A549 (cell line): ENCODE results near the gene ITM2C. TPM values are rescaled to one million over a fixed set of nuclear protein-coding genes. Genes with fewer than 3 reads are reported as not detected.

Experiments used
- ATAC-seq, 2 experiments: fragments of 200-7000 bp in 1 of 2; fragments of >200 bp in 1 of 2; cut with Nextera tagmentation in 1 of 2; cut with Tn5 transposase in 1 of 2; 3 replicates each; pipeline versions ENCODE4 v1.8.0 to v1.9.1; 2018 to 2020; ENCODE audit warnings: mild to moderate bottlenecking in 1 of 2, moderate library complexity in 1 of 2
- CTCF ChIA-PET: fragments of 300-600 bp; sonication (Branson Sonifier 250); formaldehyde crosslinking; extraction: SDS; loops from one replicate; lab custom pipeline; 2021; ENCODE audit warnings: antibody characterized with exemption, inconsistent platforms; lab: Yijun Ruan, JAX
- POLR2A ChIA-PET: fragments of 350-600 bp; formaldehyde crosslinking; extraction: SDS; loops from one replicate; lab custom pipeline; 2021; ENCODE audit warnings: antibody characterized with exemption, inconsistent platforms; lab: Yijun Ruan, JAX
- DNase-seq, 2 experiments: peaks; one replicate each; pipeline versions ENCODE4 v3.0.0 to v3.0.0-alpha.2; 2011 to 2016; ENCODE audit warnings: low read depth in 1 of 2, low spot score in 1 of 2
- FAIRE-seq: peaks from 2 replicates; lab custom pipeline; 2011; peaks lifted over from hg19 to GRCh38; lab: Jason Lieb, UNC
- H3K27ac ChIP-seq, 2 experiments: fragments of >200 bp; sonication (Bioruptor Twin); formaldehyde crosslinking; 3 replicates each; pipeline ENCODE4 v1.5.1; 2016 to 2017
- H3K4me1 ChIP-seq: fragments of >200 bp; sonication (Bioruptor Twin); formaldehyde crosslinking; 3 replicates; pipeline ENCODE4 v1.6.1; 2016
- H3K4me2 ChIP-seq: fragments of >200 bp; sonication (Bioruptor Twin); formaldehyde crosslinking; 3 replicates; pipeline ENCODE4 v1.6.1; 2016
- H3K4me3 ChIP-seq: fragments of >200 bp; sonication (Bioruptor Twin); formaldehyde crosslinking; 3 replicates; pipeline ENCODE4 v1.5.1; 2016
- H3K9me3 ChIP-seq: fragments of >200 bp; sonication (Bioruptor Twin); formaldehyde crosslinking; 3 replicates; pipeline ENCODE4 v1.6.1; 2016
- CBX2 ChIP-seq: fragments of 200-600 bp; sonication (generic); IDR thresholded peaks from 2 replicates; pipeline ENCODE4 v1.6.1; 2016; ENCODE audit warnings: low read depth, mild to moderate bottlenecking, borderline replicate concordance
- CEBPB ChIP-seq, 2 experiments: fragments of >200 bp in 1 of 2; sonication (Bioruptor Twin) in 1 of 2; formaldehyde crosslinking in 1 of 2; IDR thresholded peaks; 2 replicates each; pipeline ENCODE4 v1.6.1; 2012 to 2016
- CHD4 ChIP-seq: fragments of 200-600 bp; sonication (generic); IDR thresholded peaks from 2 replicates; pipeline ENCODE4 v1.6.1; 2016; ENCODE audit warnings: antibody characterized with exemption, mild to moderate bottlenecking, borderline replicate concordance
- EHF ChIP-seq: fragments of 250-450 bp; sonication (Bioruptor Pico); IDR thresholded peaks from 2 replicates; pipeline ENCODE4 v1.5.0; 2020; ENCODE audit warnings: mild to moderate bottlenecking
- EHMT2 ChIP-seq: fragments of 200-600 bp; sonication (generic); IDR thresholded peaks from 2 replicates; pipeline ENCODE4 v1.6.1; 2016; ENCODE audit warnings: antibody characterized with exemption, low read depth, mild to moderate bottlenecking, moderate library complexity
- EP300 ChIP-seq, 2 experiments: fragments of >200 bp; sonication (Bioruptor Twin); formaldehyde crosslinking; IDR thresholded peaks; 2 replicates in 1 of 2; 3 replicates in 1 of 2; pipeline ENCODE4 v1.6.1; 2016 to 2017
- ESRRA ChIP-seq: fragments of 150-350 bp; IDR thresholded peaks from 2 replicates; pipeline ENCODE4 v1.6.1; 2014; ENCODE audit warnings: mild to moderate bottlenecking, low read length, borderline replicate concordance
- FOSB ChIP-seq: fragments of 250-450 bp; sonication (Bioruptor Pico); IDR thresholded peaks from 2 replicates; pipeline ENCODE4 v1.5.0; 2020; ENCODE audit warnings: mild to moderate bottlenecking, moderate library complexity
- HDAC2 ChIP-seq: fragments of 200-600 bp; sonication (generic); IDR thresholded peaks from 2 replicates; pipeline ENCODE4 v1.6.1; 2016
- HEYL ChIP-seq: fragments of 250-450 bp; sonication (Bioruptor Pico); IDR thresholded peaks from 2 replicates; pipeline ENCODE4 v1.8.0; 2021; ENCODE audit warnings: mild to moderate bottlenecking, moderate library complexity
- HOXA7 ChIP-seq: fragments of 250-450 bp; sonication (Bioruptor Pico); IDR thresholded peaks from 2 replicates; pipeline ENCODE4 v1.5.0; 2020; ENCODE audit warnings: mild to moderate bottlenecking, moderate library complexity
- HOXB13 ChIP-seq: fragments of 250-450 bp; sonication (Bioruptor Pico); IDR thresholded peaks from 2 replicates; pipeline ENCODE4 v1.5.0; 2020; ENCODE audit warnings: low read depth, mild to moderate bottlenecking, moderate library complexity
- HOXB5 ChIP-seq: fragments of 250-450 bp; sonication (Bioruptor Pico); IDR thresholded peaks from 2 replicates; pipeline ENCODE4 v1.5.0; 2020; ENCODE audit warnings: mild to moderate bottlenecking, moderate library complexity
- JUN ChIP-seq, 2 experiments: fragments of >200 bp; sonication (Bioruptor Twin); formaldehyde crosslinking; IDR thresholded peaks; 2 replicates in 1 of 2; 3 replicates in 1 of 2; pipeline ENCODE4 v1.6.1; 2016 to 2017
- JUNB ChIP-seq: fragments of >200 bp; sonication (Bioruptor Twin); formaldehyde crosslinking; IDR thresholded peaks from 2 replicates; pipeline ENCODE4 v1.6.1; 2016
- KDM1A ChIP-seq: fragments of 200-600 bp; sonication (generic); IDR thresholded peaks from 2 replicates; pipeline ENCODE4 v1.6.1; 2016; ENCODE audit warnings: low read depth, mild to moderate bottlenecking
- NFE2L2 ChIP-seq: fragments of 150-350 bp; conservative IDR thresholded peaks from 2 replicates; pipeline ENCODE4 v1.6.1; 2014; ENCODE audit warnings: low read length
- NPAS2 ChIP-seq: fragments of 250-450 bp; sonication (Bioruptor Pico); IDR thresholded peaks from 2 replicates; pipeline ENCODE4 v1.8.0; 2022; ENCODE audit warnings: mild to moderate bottlenecking, moderate library complexity, borderline replicate concordance
- PHF8 ChIP-seq: fragments of 200-600 bp; sonication (generic); IDR thresholded peaks from 2 replicates; pipeline ENCODE4 v1.6.1; 2016; ENCODE audit warnings: low read depth, mild to moderate bottlenecking, antibody characterized with exemption, moderate library complexity, borderline replicate concordance
- RAD21 ChIP-seq, 2 experiments: fragments of >200 bp in 1 of 2; sonication (Bioruptor Twin) in 1 of 2; formaldehyde crosslinking in 1 of 2; IDR thresholded peaks in 1 of 2; conservative IDR thresholded peaks in 1 of 2; 2 replicates in 1 of 2; 3 replicates in 1 of 2; pipeline ENCODE4 v1.6.1; 2012 to 2018; ENCODE audit warnings: inconsistent platforms in 1 of 2
- RFX5 ChIP-seq: fragments of 450-650 bp; IDR thresholded peaks from 2 replicates; pipeline ENCODE4 v1.7.1; 2014; ENCODE audit warnings: antibody characterized with exemption, mild to moderate bottlenecking, moderate library complexity
- RNF2 ChIP-seq: fragments of 200-600 bp; sonication (generic); IDR thresholded peaks from 2 replicates; pipeline ENCODE4 v1.6.1; 2016; ENCODE audit warnings: low read depth, mild to moderate bottlenecking, antibody characterized with exemption, moderate library complexity, borderline replicate concordance
- SREBF2 ChIP-seq: fragments of 450-650 bp; IDR thresholded peaks from 2 replicates; pipeline ENCODE4 v1.6.1; 2014; ENCODE audit warnings: mild to moderate bottlenecking, moderate library complexity
- TP53 ChIP-seq: fragments of 250-450 bp; sonication (Bioruptor Pico); IDR thresholded peaks from 2 replicates; pipeline ENCODE4 v1.5.0; 2021; ENCODE audit warnings: mild to moderate bottlenecking, moderate library complexity
- ZC3H11A ChIP-seq: fragments of 450-650 bp; IDR thresholded peaks from 2 replicates; pipeline ENCODE4 v1.6.1; 2014; ENCODE audit warnings: antibody characterized with exemption, mild to moderate bottlenecking
- ZFP36 ChIP-seq: fragments of 450-650 bp; IDR thresholded peaks from 2 replicates; pipeline ENCODE4 v1.6.1; 2014; ENCODE audit warnings: borderline replicate concordance; ENCODE audit not compliant: partially characterized antibody
- WGBS: methylation state at CpG from one replicate; pipeline ENCODE4 v1.1.6; 2017; ENCODE audit errors: missing lambda C conversion rate; 5-methylcytosine and 5-hydroxymethylcytosine counted together
- polyA plus RNA-seq, 4 experiments: library from polyadenylated mRNA; depleted of rRNA in 3 of 4; stranded (reverse); fragments of >200 nt; fragmentation: RNase III in 1 of 4; extraction: RNeasy Plus Mini Kit Qiagen cat#74134 plus additional on column Dnase treatment in 1 of 4; gene quantifications; 2 replicates in 3 of 4; 3 replicates in 1 of 4; pipeline ENCODE4 v1.2.3, GENCODE V29; 2011 to 2017
- TF ChIP-seq, protein P1 (sequence below): fragments of 150-350 bp; IDR thresholded peaks from 2 replicates; pipeline ENCODE4 v1.6.1; 2014; ENCODE audit warnings: low read depth, mild to moderate bottlenecking, low read length
- TF ChIP-seq, protein P2 (sequence below): IDR thresholded peaks from 2 replicates; pipeline ENCODE4 v1.6.1; 2012
- TF ChIP-seq, protein P3 (sequence below): fragments of 450-650 bp; IDR thresholded peaks from 2 replicates; pipeline ENCODE4 v1.6.1; 2014; ENCODE audit warnings: antibody characterized with exemption
- TF ChIP-seq, protein P4 (sequence below): fragments of 250-450 bp; sonication (Bioruptor Pico); IDR thresholded peaks from 2 replicates; pipeline ENCODE4 v1.5.0; 2021; ENCODE audit warnings: mild to moderate bottlenecking, moderate library complexity, borderline replicate concordance

The ITM2C gene
- polyA plus RNA-seq, 2 of the 4 experiments (the other 2 are of a cell fraction) = 84.0 to 88.1 TPM

DNA sequence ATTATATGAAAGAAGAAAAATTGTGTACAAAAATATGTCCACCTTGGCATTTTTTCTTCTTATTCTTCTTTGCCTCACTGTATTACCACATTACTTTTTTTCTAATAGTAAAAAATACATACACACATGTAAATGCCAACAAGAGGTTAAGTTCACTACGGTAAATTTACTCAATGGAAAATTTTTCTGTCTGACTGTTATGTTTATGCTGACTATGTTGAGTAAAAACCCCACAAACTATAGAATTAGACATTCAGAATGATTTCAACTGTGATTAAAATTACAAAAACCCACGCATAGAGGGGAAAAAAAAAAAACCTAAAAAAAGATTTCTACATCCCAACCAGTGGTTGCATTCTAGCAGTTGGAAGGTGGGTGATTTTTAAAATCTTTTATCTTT lies 54.9 kb downstream of the ITM2C start:
- TF ChIP-seq, protein P1, sequence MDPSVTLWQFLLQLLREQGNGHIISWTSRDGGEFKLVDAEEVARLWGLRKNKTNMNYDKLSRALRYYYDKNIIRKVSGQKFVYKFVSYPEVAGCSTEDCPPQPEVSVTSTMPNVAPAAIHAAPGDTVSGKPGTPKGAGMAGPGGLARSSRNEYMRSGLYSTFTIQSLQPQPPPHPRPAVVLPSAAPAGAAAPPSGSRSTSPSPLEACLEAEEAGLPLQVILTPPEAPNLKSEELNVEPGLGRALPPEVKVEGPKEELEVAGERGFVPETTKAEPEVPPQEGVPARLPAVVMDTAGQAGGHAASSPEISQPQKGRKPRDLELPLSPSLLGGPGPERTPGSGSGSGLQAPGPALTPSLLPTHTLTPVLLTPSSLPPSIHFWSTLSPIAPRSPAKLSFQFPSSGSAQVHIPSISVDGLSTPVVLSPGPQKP = no peak
- TF ChIP-seq JUNB (no peak), HOXB13 (CRISPR knock-in tag) (no peak)
- TF ChIP-seq, all 56 proteins: peak for 0
- WGBS = 57% methylated on average over 2 of the region's 2 CpGs
- H3K4me2 ChIP-seq = no peak overlapping the region
- no peak overlapping the region for H3K27ac ChIP-seq
- H3K4me1 ChIP-seq = no peaks in the 10 kb centered on the region
- no peaks in the 10 kb centered on the region for H3K9me3 ChIP-seq
- no peak for DNase-seq
- no peak for FAIRE-seq
- ChIA-PET POLR2A (no interaction called here), CTCF (no interaction called here)
- no peak overlapping the region for H3K4me3 ChIP-seq
- ATAC-seq = no peak

DNA sequence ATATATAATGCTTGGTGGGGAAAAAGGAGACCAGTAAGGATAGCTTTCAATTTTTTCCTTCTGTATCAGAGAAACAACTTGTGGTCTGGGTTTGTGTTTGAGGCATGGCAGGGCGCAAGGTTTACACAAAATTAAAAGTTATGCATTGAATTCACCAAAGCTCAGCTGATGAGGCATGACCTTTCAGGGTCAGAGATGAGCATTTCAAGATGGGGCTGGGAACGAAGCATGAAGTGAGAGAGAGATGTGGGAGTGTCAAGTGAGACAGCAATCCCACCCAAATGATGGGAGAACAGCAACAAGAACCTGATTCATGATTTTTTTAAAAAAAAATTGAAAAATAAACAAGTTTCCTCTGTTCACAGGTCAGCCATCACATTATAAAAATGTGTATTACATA lies 55.4 kb downstream of the ITM2C start:
- ATAC-seq (no peak), FAIRE-seq (no peak), DNase-seq (no peak)
- no peaks in the 10 kb centered on the region for H3K9me3 ChIP-seq
- H3K4me1 ChIP-seq = no peaks in the 10 kb centered on the region
- CTCF ChIA-PET = no interaction called here
- 67% methylated on average over 2 of the region's 2 CpGs for WGBS
- H3K4me2 ChIP-seq = no peak overlapping the region
- H3K4me3 ChIP-seq = no peak overlapping the region
- no peak overlapping the region for H3K27ac ChIP-seq
- POLR2A ChIA-PET = no interaction called here
- TF ChIP-seq SREBF2 (no peak), HOXB5 (CRISPR knock-in tag) (no peak), FOSB (CRISPR knock-in tag) (no peak), HDAC2 (no peak), ZC3H11A (no peak), KDM1A (no peak), HOXA7 (CRISPR knock-in tag) (no peak), PHF8 (no peak), CEBPB (IDR thresholded peaks at IDR 0.05) (no peak), NFE2L2 (no peak), JUN (IDR thresholded peaks at IDR 0.05) (no peak), CBX2 (no peak)
- TF ChIP-seq, protein P2, sequence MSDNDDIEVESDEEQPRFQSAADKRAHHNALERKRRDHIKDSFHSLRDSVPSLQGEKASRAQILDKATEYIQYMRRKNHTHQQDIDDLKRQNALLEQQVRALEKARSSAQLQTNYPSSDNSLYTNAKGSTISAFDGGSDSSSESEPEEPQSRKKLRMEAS = no peak
- TF ChIP-seq, protein P3, sequence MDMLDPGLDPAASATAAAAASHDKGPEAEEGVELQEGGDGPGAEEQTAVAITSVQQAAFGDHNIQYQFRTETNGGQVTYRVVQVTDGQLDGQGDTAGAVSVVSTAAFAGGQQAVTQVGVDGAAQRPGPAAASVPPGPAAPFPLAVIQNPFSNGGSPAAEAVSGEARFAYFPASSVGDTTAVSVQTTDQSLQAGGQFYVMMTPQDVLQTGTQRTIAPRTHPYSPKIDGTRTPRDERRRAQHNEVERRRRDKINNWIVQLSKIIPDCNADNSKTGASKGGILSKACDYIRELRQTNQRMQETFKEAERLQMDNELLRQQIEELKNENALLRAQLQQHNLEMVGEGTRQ = no peak
- TF ChIP-seq, protein P4, sequence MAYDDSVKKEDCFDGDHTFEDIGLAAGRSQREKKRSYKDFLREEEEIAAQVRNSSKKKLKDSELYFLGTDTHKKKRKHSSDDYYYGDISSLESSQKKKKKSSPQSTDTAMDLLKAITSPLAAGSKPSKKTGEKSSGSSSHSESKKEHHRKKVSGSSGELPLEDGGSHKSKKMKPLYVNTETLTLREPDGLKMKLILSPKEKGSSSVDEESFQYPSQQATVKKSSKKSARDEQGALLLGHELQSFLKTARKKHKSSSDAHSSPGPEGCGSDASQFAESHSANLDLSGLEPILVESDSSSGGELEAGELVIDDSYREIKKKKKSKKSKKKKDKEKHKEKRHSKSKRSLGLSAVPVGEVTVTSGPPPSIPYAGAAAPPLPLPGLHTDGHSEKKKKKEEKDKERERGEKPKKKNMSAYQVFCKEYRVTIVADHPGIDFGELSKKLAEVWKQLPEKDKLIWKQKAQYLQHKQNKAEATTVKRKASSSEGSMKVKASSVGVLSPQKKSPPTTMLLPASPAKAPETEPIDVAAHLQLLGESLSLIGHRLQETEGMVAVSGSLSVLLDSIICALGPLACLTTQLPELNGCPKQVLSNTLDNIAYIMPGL (CRISPR knock-in tag) = no peak
- TF ChIP-seq, all 56 proteins: peak for 0

DNA sequence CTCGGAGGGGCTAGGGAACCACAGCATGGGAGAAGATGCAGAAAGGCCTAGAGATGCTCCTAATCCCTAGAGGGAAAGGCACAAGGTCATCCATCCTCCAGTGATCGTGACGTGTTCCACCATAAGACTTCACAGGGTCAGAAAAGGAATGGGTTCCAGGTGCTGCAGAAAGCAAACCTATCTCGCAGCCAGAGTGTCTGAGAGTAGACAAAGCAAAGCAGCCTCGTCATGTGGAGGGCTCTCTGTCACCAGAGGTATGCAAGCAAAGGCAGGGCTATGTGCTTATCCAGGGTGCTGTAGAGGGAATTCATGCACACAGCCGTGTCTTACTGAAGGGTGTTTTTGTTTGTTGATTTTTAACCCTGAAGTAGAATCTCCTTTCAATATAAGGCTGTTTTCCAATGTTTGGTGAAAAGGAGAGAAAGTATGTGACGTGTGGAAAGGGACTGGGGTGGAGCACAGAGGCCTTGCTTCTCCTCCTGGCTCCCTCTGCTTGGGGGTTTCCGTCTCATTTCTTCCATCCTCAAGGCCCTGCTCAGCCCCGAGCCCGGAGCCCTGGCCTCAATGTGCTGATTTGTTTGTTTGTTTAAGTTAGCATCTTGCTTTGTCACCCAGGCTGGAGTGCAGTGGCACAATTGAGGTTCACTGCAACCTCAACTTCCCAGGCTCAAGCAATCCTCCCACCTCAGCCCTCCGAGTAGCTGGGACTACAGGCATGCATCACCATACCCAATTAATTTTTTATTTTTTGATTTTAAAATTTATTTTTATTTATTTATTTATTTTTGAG lies 57.3 kb downstream of the ITM2C start:
- Histone ChIP-seq H3K9me3 (no peaks in the 10 kb centered on the region), H3K27ac (no peak overlapping the region), H3K4me3 (no peak overlapping the region), H3K4me2 (no peak overlapping the region), H3K4me1 (no peaks in the 10 kb centered on the region)
- POLR2A ChIA-PET = no interaction called here
- DNase-seq (no peak), FAIRE-seq (no peak), ATAC-seq (no peak)
- WGBS = 69% methylated on average over 11 of the region's 11 CpGs
- CTCF ChIA-PET = interaction anchor here (1.0 kb wide), 1 partner anchor 67 kb away, joined by 3 read pairs; no protein-coding TSS in a partner anchor
- TF ChIP-seq TP53 (CRISPR knock-in tag) (no peak), RAD21 (conservative IDR thresholded peaks at IDR 0.05 in 1 of 2, IDR thresholded peaks at IDR 0.05 in 1 of 2) (no peak), CHD4 (no peak), ESRRA (no peak), RNF2 (no peak), HEYL (CRISPR knock-in tag) (no peak), RFX5 (no peak), NPAS2 (no peak), EP300 (IDR thresholded peaks at IDR 0.05) (no peak), EHF (no peak), CEBPB (IDR thresholded peaks at IDR 0.05) (no peak), EHMT2 (no peak), ZFP36 (no peak)
- TF ChIP-seq, protein P2 = no peak
